HG03175 (cell line): Measurements from ENCODE around the gene TMEM38B.

Source experiments
- ATAC-seq: cut with Tn5 transposase; IDR thresholded peaks from one replicate; pipeline ENCODE4 v1.9.1; 2021; ENCODE audit warnings: mild to moderate bottlenecking, moderate library complexity; ENCODE audit not compliant: unreplicated experiment

Gene TMEM38B, protein sequence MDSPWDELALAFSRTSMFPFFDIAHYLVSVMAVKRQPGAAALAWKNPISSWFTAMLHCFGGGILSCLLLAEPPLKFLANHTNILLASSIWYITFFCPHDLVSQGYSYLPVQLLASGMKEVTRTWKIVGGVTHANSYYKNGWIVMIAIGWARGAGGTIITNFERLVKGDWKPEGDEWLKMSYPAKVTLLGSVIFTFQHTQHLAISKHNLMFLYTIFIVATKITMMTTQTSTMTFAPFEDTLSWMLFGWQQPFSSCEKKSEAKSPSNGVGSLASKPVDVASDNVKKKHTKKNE

DNA sequence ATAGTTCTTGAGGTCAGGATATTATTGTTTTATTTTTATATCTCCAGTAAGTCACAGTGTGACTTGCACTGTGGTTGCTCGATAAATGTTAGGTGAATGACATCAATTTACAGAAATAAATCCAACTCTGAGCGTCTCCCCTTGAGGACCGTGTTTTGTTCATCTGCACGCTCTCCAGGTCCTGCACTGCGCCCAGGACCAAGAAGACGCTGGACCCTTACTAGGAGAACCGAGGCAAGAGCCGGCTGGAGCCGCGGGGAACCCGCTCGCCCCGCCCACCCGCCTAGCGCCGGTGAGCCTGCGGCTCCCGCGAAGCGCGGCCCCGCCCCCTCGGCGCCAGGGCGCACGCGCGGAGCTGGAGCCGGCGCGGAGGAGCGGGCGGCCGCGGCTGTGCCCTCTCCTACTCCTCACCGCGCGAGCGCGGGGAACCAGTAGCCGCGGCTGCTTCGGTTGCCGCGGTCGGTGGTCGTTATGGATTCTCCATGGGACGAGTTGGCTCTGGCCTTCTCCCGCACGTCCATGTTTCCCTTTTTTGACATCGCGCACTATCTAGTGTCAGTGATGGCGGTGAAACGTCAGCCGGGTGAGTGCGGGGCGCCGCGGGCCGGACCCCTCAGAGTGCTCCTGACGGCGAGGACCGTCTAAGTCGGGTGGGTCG lies at the start of gene TMEM38B:
Gene TMEM38B (plus strand): TSS at position 352 of the 658 bp plus-strand sequence. CDS start 120 bp downstream, at position 472.
- ATAC-seq: peak; percentile 80

DNA sequence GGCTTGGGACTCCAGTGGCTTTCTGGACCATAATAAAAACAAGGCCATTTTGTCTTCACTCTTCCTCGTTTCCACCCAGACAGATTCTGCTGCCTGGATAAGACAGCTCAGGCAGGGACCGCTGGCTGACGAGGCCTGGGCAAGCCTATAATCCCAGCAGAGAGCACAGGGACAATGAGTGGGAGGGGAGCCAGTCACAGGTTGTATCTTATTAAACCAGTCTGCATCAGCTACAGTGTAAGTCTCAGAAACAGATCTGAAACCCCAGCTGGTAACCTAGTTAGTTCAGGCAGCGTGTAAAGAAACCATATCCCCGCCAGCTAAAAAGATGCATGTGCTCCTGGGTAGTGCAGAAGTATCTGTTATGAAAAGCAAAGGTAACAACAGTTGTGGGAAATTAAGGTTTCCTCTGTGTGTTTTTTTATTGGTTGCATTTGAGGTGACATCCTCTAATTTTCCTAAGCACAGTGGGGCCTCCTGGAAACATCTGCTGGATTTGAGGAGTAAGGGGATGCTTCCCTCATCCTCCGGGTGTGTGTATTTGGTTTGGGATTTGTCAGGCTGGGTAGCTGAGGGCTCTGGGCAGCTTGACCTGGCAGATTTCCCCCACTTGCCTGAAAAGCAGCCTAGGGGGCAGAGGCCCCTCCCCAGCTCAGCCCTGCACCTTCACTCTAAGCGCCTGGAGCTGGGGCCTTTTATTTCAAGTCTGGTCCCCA lies 47.3 kb upstream of the TMEM38B start:
- no peak for ATAC-seq

DNA sequence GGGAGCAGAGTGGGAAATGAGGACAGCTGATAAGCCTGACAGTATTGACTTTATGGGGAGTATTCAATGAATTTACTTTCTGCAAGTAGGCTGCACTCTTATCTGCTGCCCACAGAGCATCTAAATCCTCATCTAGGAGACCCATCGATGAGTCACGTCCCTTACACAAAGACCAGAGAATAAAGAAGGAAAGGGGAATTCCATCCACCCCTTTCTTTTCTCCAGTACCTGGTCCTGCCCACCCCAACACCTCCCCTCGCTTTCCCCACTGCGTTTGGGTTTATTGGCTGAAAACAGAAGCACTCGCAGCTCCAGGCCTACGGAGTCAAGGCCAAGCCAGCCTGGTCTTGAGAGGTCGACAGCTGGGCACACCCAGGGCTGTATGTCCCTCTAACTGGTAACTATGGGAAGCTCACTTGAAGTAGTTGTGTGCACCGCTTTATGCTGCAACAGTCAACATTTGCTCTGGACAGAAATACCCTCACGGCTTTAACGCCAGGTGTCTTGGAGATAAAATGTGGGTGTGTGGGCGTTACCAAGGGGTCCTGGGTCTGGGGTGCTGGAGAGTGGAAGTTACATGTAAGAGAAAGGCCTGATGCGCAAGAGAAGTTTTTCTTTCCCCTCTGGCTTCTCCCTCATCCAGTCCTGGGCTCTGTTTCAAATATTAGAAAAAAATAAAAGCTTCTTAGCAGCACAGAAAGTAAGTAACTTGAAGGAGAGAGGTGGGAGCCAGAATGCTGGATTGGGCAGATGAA lies 46.6 kb upstream of the TMEM38B start:
- no peak for ATAC-seq

- ATAC-seq: no peak
Observed at GRCh38 chr9:105651806-105652205, 42.5 kb upstream of the TMEM38B start.

- ATAC-seq: peak; percentile 53
Observed at GRCh38 chr9:105656131-105656921, 38.0 kb upstream of the TMEM38B start.

DNA sequence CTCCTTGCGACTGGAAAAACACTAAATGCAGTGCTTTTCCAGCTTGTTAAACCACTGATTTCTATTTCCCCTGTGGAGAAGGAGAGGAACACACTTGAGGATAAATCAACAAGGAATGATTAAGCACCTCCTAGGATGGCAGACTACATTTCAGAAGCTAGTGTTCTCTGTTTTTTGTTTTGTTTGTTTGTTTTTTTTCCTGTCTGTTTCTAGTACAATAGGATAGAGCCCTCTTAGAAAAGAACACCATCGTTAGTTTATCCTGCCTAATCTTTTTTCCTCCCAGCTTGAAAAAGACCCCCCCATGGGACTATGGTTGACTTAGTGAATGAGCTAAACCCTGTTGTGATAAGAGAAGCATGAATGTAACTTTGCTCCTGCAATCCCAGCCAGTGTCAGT lies 36.0 kb upstream of the TMEM38B start:
- ATAC-seq: no peak

DNA sequence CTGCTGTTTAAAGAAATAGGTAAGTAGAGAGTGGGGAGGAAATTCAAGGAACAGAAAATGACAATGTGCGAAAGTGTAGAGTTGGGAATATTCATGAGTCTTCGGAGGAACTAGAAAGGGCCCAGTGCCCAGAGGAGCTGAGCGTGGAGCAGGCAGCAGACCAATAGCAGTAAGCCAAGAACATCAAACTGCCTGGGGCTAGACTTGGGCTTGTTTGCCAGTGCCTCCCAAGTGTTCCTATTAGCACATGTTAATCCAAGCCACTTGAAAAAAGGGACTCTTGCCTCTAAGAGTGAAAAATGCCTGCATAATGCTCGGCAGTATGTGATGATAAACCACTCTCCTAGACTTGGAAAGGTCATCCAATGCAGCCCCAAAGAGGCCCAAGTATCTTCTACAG lies 33.3 kb upstream of the TMEM38B start:
- ATAC-seq: no peak

GRCh38 chr9:105662184-105663104 lies 31.9 kb upstream of the TMEM38B start, which contains the start of gene TAL2:
Gene TAL2, plus strand, starts transcription at chr9:105662457. Its CDS starts 40 bp downstream, at chr9:105662497.
- peak; percentile 96 for ATAC-seq

DNA sequence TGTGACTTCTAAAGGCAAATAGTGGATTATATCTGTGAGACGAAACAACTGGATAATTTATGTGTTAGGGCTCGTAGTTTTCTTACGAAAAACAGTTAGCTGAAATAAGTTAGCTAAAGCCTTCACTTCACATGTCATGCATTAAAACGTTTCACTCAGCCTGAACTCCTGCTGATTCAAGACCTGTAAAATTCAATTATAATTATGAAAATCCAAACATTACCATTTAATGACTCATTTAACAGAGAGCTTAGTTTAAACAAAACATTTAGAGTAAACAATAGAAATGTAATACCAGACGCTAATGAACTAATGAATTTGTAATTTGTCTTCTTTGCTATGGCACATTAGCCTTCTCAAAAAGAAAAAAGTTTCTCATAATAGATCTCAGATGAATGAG lies 30.4 kb upstream of the TMEM38B start:
- ATAC-seq: no peak

DNA sequence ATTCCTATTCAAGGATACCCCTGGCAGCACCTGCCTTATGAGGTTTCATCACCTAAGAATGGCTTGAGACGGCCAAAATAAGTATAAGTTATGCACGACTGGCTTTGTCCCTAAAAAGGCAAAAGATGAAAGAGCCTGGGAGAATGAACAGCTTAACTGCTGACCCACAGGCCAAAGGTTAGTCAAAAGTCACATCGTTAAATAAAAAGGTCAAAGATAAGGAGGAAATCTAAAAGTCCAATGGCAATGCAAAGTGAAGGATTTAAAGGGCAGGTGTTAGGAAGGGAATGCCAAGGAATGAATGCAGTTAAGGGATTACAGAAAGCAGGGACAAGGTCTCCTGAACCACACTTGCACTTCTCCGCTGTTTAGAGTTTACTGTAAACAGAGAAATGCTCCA lies 26.5 kb upstream of the TMEM38B start:
- no peak for ATAC-seq

GRCh38 chr9:105670315-105670714 lies 24.0 kb upstream of the TMEM38B start:
- ATAC-seq: no peak

DNA sequence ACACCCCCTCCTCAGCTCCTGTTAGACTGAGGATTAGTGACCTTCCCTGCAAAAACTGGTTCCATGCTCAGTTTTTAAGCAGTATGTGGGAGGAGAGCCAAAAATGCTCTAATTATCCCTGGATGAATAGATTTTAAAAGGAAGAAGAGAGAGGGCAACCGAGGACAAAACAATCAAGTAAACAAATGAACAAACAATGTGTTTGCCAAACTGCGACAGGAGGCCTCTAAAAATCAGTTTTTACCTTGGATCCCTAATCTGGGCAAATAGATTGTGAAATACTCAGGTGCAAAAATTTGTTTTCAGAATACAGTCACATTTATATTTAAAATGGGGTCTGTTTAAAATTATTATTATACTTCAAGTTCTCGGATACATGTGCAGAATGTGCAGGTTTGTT lies 23.6 kb upstream of the TMEM38B start:
- ATAC-seq: no peak

GRCh38 chr9:105672711-105673234 lies 21.6 kb upstream of the TMEM38B start:
- peak; percentile 77 for ATAC-seq

DNA sequence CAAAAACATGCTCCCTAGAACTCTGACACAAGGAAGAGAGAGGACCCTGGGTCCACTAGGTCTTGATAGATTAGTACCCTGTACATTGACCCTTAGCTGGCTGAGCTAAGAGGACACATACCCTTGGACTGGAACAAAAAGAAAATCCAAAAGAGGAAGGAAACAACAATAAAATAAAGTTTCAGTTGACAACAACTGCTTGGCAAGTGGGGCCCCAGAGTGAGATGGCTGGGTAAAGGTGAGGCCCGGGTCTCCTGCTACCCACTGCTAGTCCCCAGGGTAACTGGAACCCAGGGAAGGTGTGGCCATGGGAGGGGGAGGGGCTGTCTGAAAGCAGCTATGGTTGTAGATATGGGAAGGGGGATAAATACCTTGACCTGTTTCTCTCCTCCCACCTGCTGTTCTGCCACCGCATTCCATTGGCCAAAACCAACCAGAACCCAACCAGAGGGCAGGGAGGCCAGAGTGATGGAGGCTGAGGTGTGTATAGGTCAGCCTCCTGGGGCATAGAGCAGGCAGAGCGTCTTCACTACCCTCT lies 20.4 kb upstream of the TMEM38B start:
- no peak for ATAC-seq

GRCh38 chr9:105676351-105676923 lies 17.9 kb upstream of the TMEM38B start:
- no peak for ATAC-seq

DNA sequence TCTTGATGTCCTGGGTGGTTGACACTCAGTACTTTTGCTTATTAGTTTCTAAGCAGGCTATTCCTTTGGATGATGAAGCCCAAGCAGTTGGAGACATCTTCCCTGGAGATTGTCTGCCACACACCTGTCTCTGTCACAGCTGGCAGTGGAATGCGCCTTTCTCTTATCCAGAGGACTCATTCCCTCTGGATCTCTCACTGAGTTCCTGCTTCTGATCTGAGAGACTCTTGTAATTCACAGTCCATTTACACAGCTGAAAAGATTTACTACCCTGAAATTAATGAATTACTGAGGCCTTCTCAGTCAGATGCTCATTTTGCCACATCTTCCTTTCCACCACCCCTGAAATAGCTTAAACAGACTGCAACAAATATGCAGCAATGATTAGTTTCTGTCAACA lies 16.2 kb upstream of the TMEM38B start:
- no peak for ATAC-seq

DNA sequence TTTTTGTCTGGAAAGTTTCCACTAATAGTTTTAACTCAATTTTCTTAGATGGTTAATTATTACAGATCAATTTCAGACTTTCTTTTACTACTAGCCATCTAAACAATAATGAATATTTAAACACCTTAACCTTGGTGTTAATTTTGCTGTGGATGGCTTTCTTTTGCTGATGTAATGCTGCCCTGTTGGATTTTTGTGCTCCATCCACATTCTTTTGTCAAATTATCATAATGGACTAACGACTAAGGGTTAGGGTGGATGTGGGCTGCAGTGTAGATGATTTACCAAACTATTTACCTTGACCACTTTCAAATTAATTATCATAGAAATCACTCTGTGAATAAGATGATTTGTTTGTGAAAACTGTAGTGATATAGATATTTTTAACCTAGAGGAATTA lies 15.6 kb upstream of the TMEM38B start:
- ATAC-seq: no peak

GRCh38 chr9:105679257-105680022 lies 14.9 kb upstream of the TMEM38B start:
- ATAC-seq: no peak
